Mucosa of rectum (tissue), 2 donors: ENCODE results near the gene PDCD7.

Experiments
- H3K27ac ChIP-seq, 2 donors: one replicate each; pipeline ENCODE4 v1.7.0; 2013; ENCODE audit warnings: inconsistent platforms in 2 of 2, low read depth in 2 of 2, low read length in 2 of 2
- H3K27me3 ChIP-seq, 2 donors: one replicate each; pipeline ENCODE4 v1.7.0; 2013; ENCODE audit warnings: low read length in 2 of 2; ENCODE audit not compliant: control insufficient read depth in 2 of 2, insufficient read depth in 2 of 2
- H3K36me3 ChIP-seq, 2 donors: one replicate each; pipeline ENCODE4 v1.7.0; 2013; ENCODE audit warnings: low read length in 2 of 2; ENCODE audit not compliant: control insufficient read depth in 2 of 2, insufficient read depth in 2 of 2
- H3K4me1 ChIP-seq, 2 donors: one replicate each; pipeline ENCODE4 v1.7.0; 2013; ENCODE audit warnings: low read length in 2 of 2, mild to moderate bottlenecking in 1 of 2; ENCODE audit not compliant: control insufficient read depth in 2 of 2, insufficient read depth in 2 of 2
- H3K4me3 ChIP-seq, 2 donors: one replicate each; pipeline ENCODE4 v1.7.0; 2013; ENCODE audit warnings: low read length in 2 of 2
- H3K9ac ChIP-seq, 2 donors: one replicate each; pipeline ENCODE4 v1.7.0; 2013; ENCODE audit warnings: low read length in 2 of 2, low read depth in 1 of 2, mild to moderate bottlenecking in 1 of 2
- H3K9me3 ChIP-seq, 2 donors: one replicate each; pipeline ENCODE4 v1.7.0; 2013; ENCODE audit warnings: low read length in 2 of 2; ENCODE audit not compliant: control insufficient read depth in 2 of 2
- donor health status: healthy.
- donor health status: Normal muscosa, but diverticular disease.

PDCD7 gene

GRCh38 chr15:65085207-65085753 lies 48.3 kb downstream of the PDCD7 start:
- H3K27me3 ChIP-seq, result no peaks in the 10 kb centered on the region
- H3K36me3 ChIP-seq, result no peaks in the 10 kb centered on the region
- H3K4me3 ChIP-seq, result no peak overlapping the region
- no peak overlapping the region for H3K27ac ChIP-seq
- H3K9ac ChIP-seq, result no peak overlapping the region
- peaks cover 37 to 43% of the 10 kb centered on the region in 2 donors for H3K4me1 ChIP-seq
- H3K9me3 ChIP-seq, result no peaks in the 10 kb centered on the region

DNA sequence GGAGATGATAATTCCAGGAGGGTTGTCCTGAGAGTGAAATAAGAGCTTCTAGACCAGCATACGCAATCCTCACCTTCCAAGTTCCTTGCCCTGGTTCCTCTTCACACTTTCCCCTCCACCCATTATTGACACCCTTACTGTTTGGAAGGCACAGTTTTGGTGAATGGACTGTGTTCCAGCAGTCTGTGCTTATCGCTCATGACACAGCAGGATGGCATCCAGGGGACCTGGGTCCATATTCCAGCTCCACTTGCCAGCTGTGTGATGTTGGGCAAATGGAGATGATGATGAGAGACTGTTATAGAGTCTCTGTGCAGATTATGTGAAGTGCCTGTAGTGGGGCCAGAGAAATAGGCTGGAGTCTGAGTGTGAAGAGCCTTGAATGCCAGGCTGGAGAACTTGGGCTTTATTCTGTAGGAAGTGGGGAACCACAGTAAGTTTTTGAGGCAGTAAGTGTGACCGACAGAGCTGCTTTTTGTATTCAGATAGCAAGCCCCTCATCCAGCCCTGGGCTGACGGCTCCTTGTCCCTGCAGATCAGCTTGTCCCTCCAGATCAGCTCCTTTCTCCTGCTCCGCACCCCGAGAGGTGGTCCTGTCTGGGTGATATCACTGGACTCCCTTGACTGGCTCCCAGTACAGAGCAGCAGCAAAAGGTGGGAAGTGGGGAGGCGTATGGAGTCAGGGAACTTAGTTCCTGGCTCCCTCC lies 49.0 kb downstream of the PDCD7 start:
- H3K27ac ChIP-seq, result no peak overlapping the region
- H3K4me3 ChIP-seq, result no peak overlapping the region
- H3K9me3 ChIP-seq, result no peaks in the 10 kb centered on the region
- H3K9ac ChIP-seq, result no peak overlapping the region
- H3K36me3 ChIP-seq, result no peaks in the 10 kb centered on the region
- H3K27me3 ChIP-seq, result no peaks in the 10 kb centered on the region
- peaks cover 35 to 43% of the 10 kb centered on the region in 2 donors for H3K4me1 ChIP-seq

GRCh38 chr15:65083262-65083701 lies 50.3 kb downstream of the PDCD7 start:
- Histone ChIP-seq H3K27me3 (no peaks in the 10 kb centered on the region), H3K4me1 (peaks cover 22 to 30% of the 10 kb centered on the region in 2 donors), H3K9me3 (no peaks in the 10 kb centered on the region), H3K4me3 (no peak overlapping the region), H3K9ac (no peak overlapping the region), H3K27ac (no peak overlapping the region), H3K36me3 (no peaks in the 10 kb centered on the region)

DNA sequence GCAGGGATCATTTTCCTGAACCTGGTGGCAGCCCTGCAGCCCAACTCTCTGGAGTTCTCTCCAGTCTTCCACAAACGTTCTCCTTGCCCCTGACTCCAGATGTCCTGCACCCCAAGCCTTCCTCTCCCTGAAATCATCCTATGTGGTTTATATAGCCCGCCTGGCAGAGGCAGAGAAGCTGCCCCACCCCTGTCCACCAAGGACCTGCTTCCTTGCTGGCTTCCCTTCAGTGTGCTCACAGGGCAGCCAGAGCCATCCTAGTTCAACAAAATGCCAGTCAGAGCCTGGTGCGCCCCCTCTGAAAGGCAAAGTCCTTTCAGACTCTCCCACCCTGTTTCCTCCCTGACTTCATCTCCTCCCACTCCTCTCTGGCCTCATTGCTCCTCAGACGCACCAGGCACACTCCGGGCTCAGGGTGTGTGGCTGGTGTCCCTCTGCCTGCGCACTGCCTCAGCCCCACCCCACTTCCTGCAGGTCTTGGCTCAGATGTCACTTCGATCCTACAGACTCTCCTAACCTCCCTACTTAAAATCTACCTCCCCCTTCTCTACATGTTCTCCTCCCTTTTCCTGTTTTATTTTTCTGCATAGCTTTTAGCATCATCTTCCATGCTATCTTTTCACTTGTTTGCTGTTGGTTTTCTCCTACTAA lies 51.2 kb downstream of the PDCD7 start:
- Histone ChIP-seq H3K27me3 (no peaks in the 10 kb centered on the region), H3K27ac (peak overlapping the region; percentile 30 to 49), H3K4me3 (peak overlapping the region in 1 of 2 donors; percentile 14), H3K9ac (peak overlapping the region in 1 of 2 donors; percentile 33), H3K4me1 (peaks cover 15 to 30% of the 10 kb centered on the region in 2 donors), H3K9me3 (no peaks in the 10 kb centered on the region), H3K36me3 (no peaks in the 10 kb centered on the region)

- Histone ChIP-seq H3K36me3 (no peaks in the 10 kb centered on the region), H3K4me1 (peaks cover 15 to 24% of the 10 kb centered on the region in 2 donors), H3K9ac (peak overlapping the region in 1 of 2 donors; percentile 33), H3K9me3 (no peaks in the 10 kb centered on the region), H3K4me3 (no peak overlapping the region), H3K27ac (peak overlapping the region in 1 of 2 donors; percentile 49), H3K27me3 (no peaks in the 10 kb centered on the region)
Measured at GRCh38 chr15:65081758-65082157, 51.9 kb downstream of the PDCD7 start.

DNA sequence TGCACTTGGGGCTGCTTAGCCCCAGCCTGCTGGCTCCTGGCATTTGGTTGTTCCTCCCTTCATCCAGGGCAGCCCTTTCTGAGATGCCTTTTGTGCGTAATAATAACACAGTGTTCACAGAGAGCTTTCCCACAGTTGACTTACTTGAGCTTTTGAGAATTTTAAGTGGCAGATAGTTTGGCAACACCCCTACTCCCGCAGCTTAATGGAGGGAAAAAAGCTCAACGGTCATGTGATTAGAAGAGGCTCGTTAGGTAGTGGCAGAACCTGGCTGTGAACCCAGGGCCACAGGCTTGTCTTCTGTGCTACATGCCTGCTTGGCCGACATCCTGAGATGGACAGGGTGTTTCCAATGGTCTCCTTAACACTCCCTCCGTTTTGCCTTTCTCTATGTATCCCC lies 52.3 kb downstream of the PDCD7 start:
- no peak overlapping the region for H3K4me3 ChIP-seq
- no peaks in the 10 kb centered on the region for H3K9me3 ChIP-seq
- H3K27me3 ChIP-seq, result no peaks in the 10 kb centered on the region
- H3K36me3 ChIP-seq, result no peaks in the 10 kb centered on the region
- H3K4me1 ChIP-seq, result peaks cover 15 to 23% of the 10 kb centered on the region in 2 donors
- H3K9ac ChIP-seq, result no peak overlapping the region
- H3K27ac ChIP-seq, result no peak overlapping the region

DNA sequence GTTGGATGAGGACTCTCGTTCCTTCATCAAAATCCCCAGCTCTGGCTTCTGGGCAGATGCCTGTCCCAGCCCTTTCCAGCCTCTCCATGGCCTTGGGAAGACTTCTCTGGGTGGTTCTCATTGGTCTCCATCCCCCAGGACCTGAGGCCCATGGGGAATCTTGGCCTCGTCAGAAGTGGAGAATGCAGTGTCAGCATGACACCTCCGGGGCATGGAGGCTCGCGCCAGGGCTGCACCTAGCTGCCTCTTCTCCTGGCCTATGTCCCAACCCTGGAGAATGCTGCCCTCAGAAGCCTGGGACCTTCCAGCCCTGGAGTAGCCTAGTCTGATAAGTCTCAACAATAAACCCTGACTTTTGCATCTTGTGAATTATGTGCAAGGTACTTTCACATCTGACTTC lies 54.0 kb downstream of the PDCD7 start:
- Histone ChIP-seq H3K9ac (no peak overlapping the region), H3K9me3 (no peaks in the 10 kb centered on the region), H3K27me3 (no peaks in the 10 kb centered on the region), H3K27ac (no peak overlapping the region), H3K4me3 (no peak overlapping the region), H3K36me3 (no peaks in the 10 kb centered on the region), H3K4me1 (peaks cover 15 to 23% of the 10 kb centered on the region in 2 donors)

DNA sequence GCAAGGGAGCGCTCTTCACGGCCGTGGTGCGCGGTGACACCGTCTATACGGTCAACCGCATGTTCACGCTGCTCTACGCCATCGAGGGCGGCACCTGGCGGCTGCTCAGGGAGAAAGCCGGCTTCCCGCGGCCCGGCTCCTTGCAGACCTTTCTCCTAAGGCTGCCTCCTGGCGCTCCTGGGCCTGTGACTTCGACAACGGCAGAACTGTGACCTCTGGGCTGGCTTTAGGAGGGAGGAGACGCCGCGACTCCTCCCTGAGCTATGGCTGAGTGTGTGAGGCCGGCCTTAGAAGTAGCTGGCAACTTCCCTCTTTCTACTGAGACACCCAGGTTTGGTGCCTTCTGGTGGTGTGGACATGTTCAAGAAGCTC lies 55.6 kb downstream of the PDCD7 start:
- no peaks in the 10 kb centered on the region for H3K9me3 ChIP-seq
- H3K36me3 ChIP-seq, result no peaks in the 10 kb centered on the region
- H3K27me3 ChIP-seq, result no peaks in the 10 kb centered on the region
- no peak overlapping the region for H3K4me3 ChIP-seq
- peaks cover 15 to 22% of the 10 kb centered on the region in 2 donors for H3K4me1 ChIP-seq
- peak overlapping the region in 1 of 2 donors; percentile 59 for H3K9ac ChIP-seq
- peak overlapping the region; percentile 1 to 31 for H3K27ac ChIP-seq

DNA sequence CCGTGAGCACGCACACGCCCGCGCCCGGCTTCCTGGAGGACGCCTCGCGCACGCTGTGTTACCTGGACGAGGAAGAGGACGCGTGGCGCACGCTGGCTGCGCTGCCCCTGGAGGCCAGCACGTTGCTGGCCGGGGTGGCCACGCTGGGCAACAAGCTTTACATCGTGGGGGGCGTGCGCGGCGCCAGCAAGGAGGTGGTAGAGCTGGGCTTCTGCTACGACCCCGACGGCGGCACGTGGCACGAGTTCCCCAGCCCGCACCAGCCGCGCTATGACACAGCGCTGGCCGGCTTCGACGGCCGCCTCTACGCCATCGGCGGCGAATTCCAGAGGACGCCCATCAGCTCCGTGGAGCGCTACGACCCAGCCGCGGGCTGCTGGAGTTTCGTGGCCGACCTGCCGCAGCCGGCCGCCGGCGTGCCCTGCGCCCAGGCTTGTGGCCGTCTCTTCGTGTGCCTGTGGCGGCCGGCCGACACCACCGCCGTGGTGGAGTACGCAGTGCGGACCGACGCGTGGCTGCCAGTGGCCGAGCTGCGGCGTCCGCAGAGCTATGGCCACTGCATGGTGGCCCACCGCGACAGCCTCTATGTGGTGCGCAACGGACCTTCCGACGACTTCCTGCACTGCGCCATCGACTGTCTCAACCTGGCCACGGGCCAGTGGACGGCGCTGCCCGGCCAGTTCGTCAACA lies 56.2 kb downstream of the PDCD7 start:
- H3K4me3 ChIP-seq, result no peak overlapping the region
- peaks cover 12 to 17% of the 10 kb centered on the region in 2 donors for H3K4me1 ChIP-seq
- H3K27ac ChIP-seq, result peak overlapping the region; percentile 1 to 31
- peak overlapping the region in 1 of 2 donors; percentile 59 for H3K9ac ChIP-seq
- H3K36me3 ChIP-seq, result no peaks in the 10 kb centered on the region
- no peaks in the 10 kb centered on the region for H3K27me3 ChIP-seq
- no peaks in the 10 kb centered on the region for H3K9me3 ChIP-seq
